HTERT RPE-1 (cell line): ENCODE measurements around the gene UBE2O.

Experiments used
- in situ Hi-C: fragments of 300-500 bp; cut with MboI; formaldehyde crosslinking; loops from 4 replicates; pipeline ENCODE4 v1.14.3; 2020; ENCODE audit warnings: low sequenced_read_pairs

The UBE2O gene

GRCh38 chr17:76442341-76443338, 10.3 kb downstream of the UBE2O start:
- in situ Hi-C loops: no loop called here

- in situ Hi-C loops: no loop called here
Observed at GRCh38 chr17:76441686-76442340, 11.1 kb downstream of the UBE2O start.

- in situ Hi-C loops: no loop called here
Observed at GRCh38 chr17:76440751-76441362, 12.1 kb downstream of the UBE2O start.

GRCh38 chr17:76439314-76439928, 13.5 kb downstream of the UBE2O start:
- in situ Hi-C loops: no loop called here

GRCh38 chr17:76438906-76439305, 14.0 kb downstream of the UBE2O start:
- in situ Hi-C loops: no loop called here

GRCh38 chr17:76437467-76438402, 15.2 kb downstream of the UBE2O start:
- in situ Hi-C loops: no loop called here

GRCh38 chr17:76435751-76436150, 17.2 kb downstream of the UBE2O start:
- in situ Hi-C loops: no loop called here

GRCh38 chr17:76434870-76435269, 18.1 kb downstream of the UBE2O start:
- in situ Hi-C loops: no loop called here

GRCh38 chr17:76433693-76434092, 19.3 kb downstream of the UBE2O start:
- in situ Hi-C loops: no loop called here

GRCh38 chr17:76432712-76433336, 20.1 kb downstream of the UBE2O start:
- in situ Hi-C loops: no loop called here

- in situ Hi-C loops: no loop called here
Observed at GRCh38 chr17:76432004-76432403, 20.9 kb downstream of the UBE2O start.

GRCh38 chr17:76431509-76431908, 21.4 kb downstream of the UBE2O start:
- in situ Hi-C loops: no loop called here

GRCh38 chr17:76428511-76428910, 24.4 kb downstream of the UBE2O start:
- in situ Hi-C loops: no loop called here

- in situ Hi-C loops: no loop called here
Observed at GRCh38 chr17:76427501-76428231, 25.3 kb downstream of the UBE2O start.

- in situ Hi-C loops: no loop called here
Observed at GRCh38 chr17:76426853-76427252, 26.1 kb downstream of the UBE2O start.

- in situ Hi-C loops: no loop called here
Observed at GRCh38 chr17:76422860-76423259, 30.1 kb downstream of the UBE2O start.

- in situ Hi-C loops: no loop called here
Observed at GRCh38 chr17:76422406-76422805, 30.5 kb downstream of the UBE2O start.

GRCh38 chr17:76421044-76421407, 31.9 kb downstream of the UBE2O start:
- in situ Hi-C loops: no loop called here
